Hematopoietic multipotent progenitor cell treated with erythropoietin and hydrocortisone succinate and interleukin-3 and kit ligand, for 8 days (in vitro differentiated cells): ENCODE data around the gene SUN3.
"Not testable (repeated sequence)": the region's sequence is repeated elsewhere in the genome, so short reads cannot be mapped to it uniquely, and the experiment has no call there.

Experiments
- DNase-seq: peaks from one replicate; pipeline ENCODE4 v3.0.0-alpha.2; 2015

SUN3 gene

GRCh38 chr7:47942651-47943050 is 86.3 kb downstream of the SUN3 start:
- not testable (repeated sequence) for DNase-seq

DNA sequence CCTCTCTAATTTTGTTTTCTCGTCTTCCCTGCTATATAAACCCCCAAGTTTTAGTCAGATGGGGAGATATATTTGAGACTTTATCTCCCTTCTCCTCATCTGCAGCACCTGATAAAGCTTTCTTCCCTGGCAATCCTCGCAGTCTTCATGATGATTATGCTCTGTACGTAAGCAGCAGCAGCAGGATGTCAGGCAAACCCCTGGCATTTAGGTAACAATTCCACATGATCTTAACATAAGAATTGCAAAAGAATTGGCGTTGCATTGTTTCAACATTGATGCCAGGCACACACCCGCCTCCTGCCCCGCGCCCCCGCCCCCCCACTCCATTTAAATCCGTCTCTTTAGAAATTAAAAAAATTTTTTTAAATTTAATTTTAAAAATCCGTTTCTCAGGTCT is 86.8 kb downstream of the SUN3 start:
- no peak for DNase-seq

GRCh38 chr7:47941136-47941844 is 87.6 kb downstream of the SUN3 start:
- no peak for DNase-seq

DNA sequence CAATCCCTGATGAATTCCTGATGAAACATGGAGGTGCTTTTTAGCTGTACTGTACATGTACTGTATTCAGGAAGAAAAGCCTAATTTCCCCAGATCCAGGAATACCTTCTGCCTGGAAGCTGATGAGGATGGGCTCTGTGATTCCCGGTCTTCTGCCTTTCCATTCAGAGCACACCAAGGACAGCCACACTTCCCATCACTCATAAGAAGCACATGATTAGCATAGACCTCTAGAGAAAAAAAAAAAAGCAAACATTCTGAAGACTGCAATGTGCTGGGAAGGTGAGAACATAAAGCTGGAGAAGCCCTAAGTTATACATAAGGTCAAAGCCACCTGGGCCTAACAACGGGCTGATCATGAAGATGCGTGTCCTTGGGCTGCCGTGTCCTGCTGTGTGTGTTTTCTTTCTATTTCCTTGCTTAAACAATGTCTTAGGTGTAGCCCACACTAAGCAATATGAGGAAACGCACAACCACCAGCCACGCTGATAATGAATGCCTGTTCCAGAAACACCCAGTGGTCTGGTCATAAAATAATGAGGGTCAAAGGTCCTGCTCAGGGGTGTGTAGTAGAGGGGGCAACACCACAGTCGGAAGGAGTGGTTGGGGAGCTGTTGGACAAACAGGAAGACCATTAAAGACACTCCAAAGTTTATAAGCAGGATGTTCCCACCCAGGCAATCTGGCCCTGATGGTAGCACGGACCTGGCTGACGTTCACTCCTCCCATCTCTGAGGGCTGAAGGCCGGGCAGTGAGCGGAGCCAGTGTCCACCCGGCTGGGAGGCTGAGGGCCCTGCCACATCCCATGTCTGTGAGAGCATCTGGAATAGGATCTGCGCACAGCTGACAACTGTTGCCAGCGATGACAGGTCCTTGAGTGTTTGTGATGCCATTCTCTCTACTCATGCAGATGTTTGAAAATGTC is 88.6 kb downstream of the SUN3 start:
- no peak for DNase-seq

DNA sequence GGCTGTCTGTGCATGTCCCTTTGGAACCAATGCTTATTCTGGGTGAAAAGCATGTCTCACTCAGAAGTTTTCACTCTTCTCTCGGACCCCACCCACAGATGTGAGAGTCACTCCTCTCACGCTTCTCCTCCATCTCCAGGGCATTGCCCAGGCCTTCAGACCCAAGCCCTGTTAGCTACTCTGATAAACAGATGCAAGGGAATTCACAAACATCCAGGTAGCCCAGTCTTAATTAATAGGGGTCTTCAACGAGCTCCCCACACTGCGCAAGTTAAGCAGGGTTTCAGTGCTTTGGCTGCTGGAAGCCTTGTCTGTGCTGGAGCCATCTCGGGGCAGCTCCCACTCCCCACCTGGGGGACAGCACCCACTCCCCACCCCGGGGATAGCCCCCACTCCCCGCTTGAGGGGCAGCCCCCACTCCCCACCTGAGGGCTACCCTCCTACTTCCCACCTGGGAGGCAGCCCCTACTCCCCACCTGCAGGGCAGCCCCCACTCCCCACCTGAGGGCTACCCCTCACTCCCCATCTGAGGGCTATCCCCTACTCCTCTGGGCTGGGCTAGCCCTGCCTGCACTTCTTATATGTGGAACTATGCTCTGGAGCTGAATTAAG is 89.4 kb downstream of the SUN3 start:
- no peak for DNase-seq

DNA sequence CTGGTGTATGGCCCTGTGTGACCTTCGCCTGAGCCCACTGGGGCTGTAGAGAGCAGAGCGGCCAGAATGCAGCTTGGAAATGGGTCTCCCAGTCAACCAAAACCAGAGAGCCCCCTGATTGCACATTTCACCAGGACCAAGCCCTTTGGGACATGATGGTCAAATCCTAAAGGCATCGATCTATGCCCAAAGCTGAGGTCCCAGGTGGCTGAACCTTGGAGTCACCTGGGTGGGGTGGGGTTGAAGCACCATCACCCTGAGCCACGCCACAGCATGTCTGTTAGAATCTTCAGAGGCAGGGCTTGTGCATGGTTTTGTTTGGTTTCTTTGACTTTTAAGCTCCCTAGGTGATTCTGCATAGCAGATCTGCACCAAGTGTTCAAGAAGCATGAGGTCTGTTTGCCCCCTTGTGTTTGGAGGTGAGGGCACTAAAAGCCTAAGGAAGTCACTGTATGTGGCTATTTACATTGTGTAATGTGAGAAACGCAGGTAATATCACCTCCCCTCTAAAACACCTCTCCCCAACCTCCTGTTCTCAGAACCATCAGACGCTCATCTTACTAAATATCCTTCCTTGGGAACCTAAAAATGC is 90.2 kb downstream of the SUN3 start:
- no peak for DNase-seq

GRCh38 chr7:47937711-47938573 is 91.0 kb downstream of the SUN3 start:
- no peak for DNase-seq
